Activated T-helper 17 cell treated with anti-CD3 and anti-CD28 coated beads, Interleukin-2, amount 50 U/mL, for 72 hours (primary cell): ENCODE results near the gene GDF2. TPM values are rescaled to one million over a fixed set of nuclear protein-coding genes. Genes with fewer than 3 reads are reported as not detected.

Experiments
- ATAC-seq: fragments of 150-1000 bp; cut with Tn5 transposase; replicated peaks from 2 replicates; pipeline ENCODE4 v1.10.0; 2021; ENCODE audit warnings: mild to moderate bottlenecking, moderate library complexity
- H3K27ac Mint-ChIP-seq: one replicate; pipeline ENCODE4 v1.8.0; 2022; ENCODE audit warnings: mixed read lengths
- H3K27me3 Mint-ChIP-seq: one replicate; pipeline ENCODE4 v1.8.0; 2022; ENCODE audit warnings: mixed read lengths
- H3K36me3 Mint-ChIP-seq: one replicate; pipeline ENCODE4 v1.8.0; 2022; ENCODE audit warnings: low read depth, mild to moderate bottlenecking, mixed read lengths
- H3K4me1 Mint-ChIP-seq: one replicate; pipeline ENCODE4 v1.8.0; 2022; ENCODE audit warnings: mixed read lengths
- H3K4me3 Mint-ChIP-seq: one replicate; pipeline ENCODE4 v1.8.0; 2022; ENCODE audit warnings: mild to moderate bottlenecking, mixed read lengths
- H3K9me3 Mint-ChIP-seq: one replicate; pipeline ENCODE4 v1.8.0; 2022; ENCODE audit warnings: mixed read lengths
- total RNA-seq, 2 donors: library from RNA; stranded (reverse); gene quantifications; one replicate each; pipeline ENCODE4 v1.2.3, GENCODE V29; 2022

GDF2 gene
- total RNA-seq, 2 donors from 2014 or later = not detected

- Mint-ChIP-seq H3K36me3 (no peaks in the 10 kb centered on the region), H3K9me3 (no peaks in the 10 kb centered on the region), H3K27me3 (peaks cover 22% of the 10 kb centered on the region), H3K27ac (no peak overlapping the region), H3K4me3 (no peak overlapping the region), H3K4me1 (no peaks in the 10 kb centered on the region)
- ATAC-seq = no peak
These were observed 17.7 kb downstream of the GDF2 start for GRCh38 chr10:47339759-47340607.

GRCh38 chr10:47340608-47341170 is 18.4 kb downstream of the GDF2 start:
- Mint-ChIP-seq H3K27me3 (peaks cover 20% of the 10 kb centered on the region), H3K4me1 (no peaks in the 10 kb centered on the region), H3K4me3 (no peak overlapping the region), H3K27ac (no peak overlapping the region), H3K36me3 (no peaks in the 10 kb centered on the region), H3K9me3 (no peaks in the 10 kb centered on the region)
- ATAC-seq = peak; percentile 63

- ATAC-seq = no peak
- peaks cover 6% of the 10 kb centered on the region for H3K27me3 Mint-ChIP-seq
- H3K27ac Mint-ChIP-seq = no peak overlapping the region
- no peaks in the 10 kb centered on the region for H3K4me1 Mint-ChIP-seq
- H3K4me3 Mint-ChIP-seq = no peak overlapping the region
- no peaks in the 10 kb centered on the region for H3K9me3 Mint-ChIP-seq
- H3K36me3 Mint-ChIP-seq = no peaks in the 10 kb centered on the region
These were observed 23.0 kb downstream of the GDF2 start for GRCh38 chr10:47344996-47345870.

GRCh38 chr10:47346581-47347302 is 24.5 kb downstream of the GDF2 start:
- Mint-ChIP-seq H3K4me3 (no peak overlapping the region), H3K36me3 (no peaks in the 10 kb centered on the region), H3K9me3 (no peaks in the 10 kb centered on the region), H3K27me3 (no peaks in the 10 kb centered on the region), H3K27ac (no peak overlapping the region), H3K4me1 (no peaks in the 10 kb centered on the region)
- no peak for ATAC-seq

GRCh38 chr10:47347303-47347675 is 25.0 kb downstream of the GDF2 start:
- H3K27ac Mint-ChIP-seq = no peak overlapping the region
- no peak for ATAC-seq
- H3K27me3 Mint-ChIP-seq = no peaks in the 10 kb centered on the region

GRCh38 chr10:47348138-47348651 is 25.9 kb downstream of the GDF2 start, which contains the start of gene RBP3:
RBP3 (plus strand) TSS chr10:47348363; CDS start chr10:47348485, 122 bp downstream.
- Mint-ChIP-seq H3K4me3 (no peak within 1 kb of the TSS), H3K9me3 (no peaks in the 10 kb centered on the region), H3K4me1 (no peaks in the 10 kb centered on the region), H3K36me3 (no peaks in the 10 kb centered on the region), H3K27me3 (no peaks in the 10 kb centered on the region), H3K27ac (no peak within 1 kb of the TSS)
- ATAC-seq = no peak

More at GRCh38 chr10:47347303-47347675, 25.0 kb downstream of the GDF2 start:
- H3K9me3 Mint-ChIP-seq = no peaks in the 10 kb centered on the region
- H3K36me3 Mint-ChIP-seq = no peaks in the 10 kb centered on the region
- no peak overlapping the region for H3K4me3 Mint-ChIP-seq
- no peaks in the 10 kb centered on the region for H3K4me1 Mint-ChIP-seq

GRCh38 chr10:47348661-47349470 is 26.6 kb downstream of the GDF2 start:
- H3K36me3 Mint-ChIP-seq = no peaks in the 10 kb centered on the region
- no peak for ATAC-seq
- H3K27me3 Mint-ChIP-seq = no peaks in the 10 kb centered on the region
- no peak overlapping the region for H3K27ac Mint-ChIP-seq
- no peaks in the 10 kb centered on the region for H3K4me1 Mint-ChIP-seq
- H3K4me3 Mint-ChIP-seq = no peak overlapping the region
- H3K9me3 Mint-ChIP-seq = no peaks in the 10 kb centered on the region

- H3K27ac Mint-ChIP-seq = no peak overlapping the region
- H3K9me3 Mint-ChIP-seq = no peaks in the 10 kb centered on the region
- no peak overlapping the region for H3K4me3 Mint-ChIP-seq
- no peaks in the 10 kb centered on the region for H3K27me3 Mint-ChIP-seq
- ATAC-seq = no peak
- H3K36me3 Mint-ChIP-seq = no peaks in the 10 kb centered on the region
- no peaks in the 10 kb centered on the region for H3K4me1 Mint-ChIP-seq
These were observed 27.3 kb downstream of the GDF2 start for GRCh38 chr10:47349516-47349915.

- Mint-ChIP-seq H3K36me3 (no peaks in the 10 kb centered on the region), H3K9me3 (no peaks in the 10 kb centered on the region), H3K27me3 (no peaks in the 10 kb centered on the region), H3K4me1 (no peaks in the 10 kb centered on the region), H3K27ac (no peak overlapping the region), H3K4me3 (no peak overlapping the region)
- ATAC-seq = no peak
These were observed 27.7 kb downstream of the GDF2 start for GRCh38 chr10:47349941-47350371.

GRCh38 chr10:47350671-47351640 is 28.7 kb downstream of the GDF2 start:
- Mint-ChIP-seq H3K4me3 (no peak overlapping the region), H3K27me3 (no peaks in the 10 kb centered on the region), H3K4me1 (no peaks in the 10 kb centered on the region), H3K27ac (no peak overlapping the region), H3K9me3 (no peaks in the 10 kb centered on the region), H3K36me3 (no peaks in the 10 kb centered on the region)
- ATAC-seq = no peak

GRCh38 chr10:47351899-47352815 is 29.9 kb downstream of the GDF2 start:
- Mint-ChIP-seq H3K27me3 (no peaks in the 10 kb centered on the region), H3K27ac (no peak overlapping the region), H3K9me3 (no peaks in the 10 kb centered on the region), H3K36me3 (no peaks in the 10 kb centered on the region), H3K4me3 (no peak overlapping the region), H3K4me1 (no peaks in the 10 kb centered on the region)
- no peak for ATAC-seq

GRCh38 chr10:47353351-47353750 is 31.1 kb downstream of the GDF2 start:
- no peaks in the 10 kb centered on the region for H3K4me1 Mint-ChIP-seq
- H3K27ac Mint-ChIP-seq = no peak overlapping the region
- no peak for ATAC-seq
- no peak overlapping the region for H3K4me3 Mint-ChIP-seq
- H3K9me3 Mint-ChIP-seq = no peaks in the 10 kb centered on the region
- no peaks in the 10 kb centered on the region for H3K27me3 Mint-ChIP-seq
- no peaks in the 10 kb centered on the region for H3K36me3 Mint-ChIP-seq
